GM18519 (cell line): ENCODE data around the gene ETFB.

Experiments used
- ATAC-seq: cut with Tn5 transposase; IDR thresholded peaks from one replicate; pipeline ENCODE4 v1.9.1; 2021; ENCODE audit warnings: mild to moderate bottlenecking, moderate library complexity; ENCODE audit not compliant: unreplicated experiment, low FRiP score

Gene ETFB

DNA sequence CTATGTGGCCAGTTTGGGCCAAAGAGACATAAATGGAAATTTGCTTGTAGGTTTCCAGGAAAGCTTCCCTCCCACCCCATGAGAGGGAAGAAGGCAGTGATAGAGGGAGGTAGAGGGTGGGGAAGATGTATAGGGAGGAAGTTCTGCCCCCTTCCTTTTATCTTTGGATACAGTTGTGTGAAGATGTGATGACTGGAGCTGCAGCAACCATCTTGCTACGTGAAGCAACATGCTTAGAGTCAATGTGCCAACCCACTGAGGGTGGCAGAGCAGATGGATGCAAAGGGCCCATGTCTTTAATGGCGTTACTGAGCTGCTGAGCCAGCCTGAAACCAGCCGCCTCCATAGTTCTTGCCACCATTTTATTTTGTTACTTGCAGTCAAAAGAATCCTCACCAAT is 35.0 kb downstream of the ETFB start:
- ATAC-seq: no peak

DNA sequence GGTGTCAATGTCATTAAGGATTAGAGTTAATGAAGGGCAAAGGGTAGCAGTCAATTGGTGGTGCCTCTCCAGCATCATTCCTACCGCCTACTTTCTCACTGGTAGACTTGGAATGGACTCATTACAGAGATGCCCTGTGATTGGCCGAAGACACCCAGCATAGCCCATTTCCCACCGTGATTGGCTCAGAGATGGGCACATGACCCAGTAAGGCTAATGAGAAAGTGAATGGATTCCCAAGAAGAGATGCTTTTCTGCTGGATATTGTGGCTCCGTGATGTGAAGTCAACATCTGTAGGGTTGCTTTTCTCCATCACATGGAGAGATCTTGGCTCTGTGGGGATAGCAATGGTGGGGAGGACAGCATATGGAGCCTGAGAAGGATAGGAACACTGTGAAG is 35.8 kb downstream of the ETFB start:
- ATAC-seq: no peak

DNA sequence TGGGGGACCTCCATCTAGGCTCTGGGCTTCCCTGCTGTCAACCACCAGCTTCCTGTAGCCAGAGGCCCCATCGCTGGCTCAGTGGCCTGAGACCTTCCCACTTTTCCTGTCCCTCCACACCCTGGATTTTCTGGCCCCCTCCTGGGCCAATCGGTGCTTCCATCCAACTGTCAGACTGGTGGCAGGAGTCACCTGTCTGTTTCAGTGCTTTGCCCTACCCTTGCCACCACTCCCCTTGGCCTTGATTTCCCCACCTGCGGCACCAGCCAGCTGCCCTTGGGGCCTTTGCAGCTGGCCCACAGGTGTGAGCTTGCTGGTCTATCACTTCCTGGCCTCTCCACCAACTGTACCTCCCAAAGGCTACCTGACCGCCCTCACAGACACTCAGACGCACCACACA is 36.8 kb downstream of the ETFB start:
- no peak for ATAC-seq

DNA sequence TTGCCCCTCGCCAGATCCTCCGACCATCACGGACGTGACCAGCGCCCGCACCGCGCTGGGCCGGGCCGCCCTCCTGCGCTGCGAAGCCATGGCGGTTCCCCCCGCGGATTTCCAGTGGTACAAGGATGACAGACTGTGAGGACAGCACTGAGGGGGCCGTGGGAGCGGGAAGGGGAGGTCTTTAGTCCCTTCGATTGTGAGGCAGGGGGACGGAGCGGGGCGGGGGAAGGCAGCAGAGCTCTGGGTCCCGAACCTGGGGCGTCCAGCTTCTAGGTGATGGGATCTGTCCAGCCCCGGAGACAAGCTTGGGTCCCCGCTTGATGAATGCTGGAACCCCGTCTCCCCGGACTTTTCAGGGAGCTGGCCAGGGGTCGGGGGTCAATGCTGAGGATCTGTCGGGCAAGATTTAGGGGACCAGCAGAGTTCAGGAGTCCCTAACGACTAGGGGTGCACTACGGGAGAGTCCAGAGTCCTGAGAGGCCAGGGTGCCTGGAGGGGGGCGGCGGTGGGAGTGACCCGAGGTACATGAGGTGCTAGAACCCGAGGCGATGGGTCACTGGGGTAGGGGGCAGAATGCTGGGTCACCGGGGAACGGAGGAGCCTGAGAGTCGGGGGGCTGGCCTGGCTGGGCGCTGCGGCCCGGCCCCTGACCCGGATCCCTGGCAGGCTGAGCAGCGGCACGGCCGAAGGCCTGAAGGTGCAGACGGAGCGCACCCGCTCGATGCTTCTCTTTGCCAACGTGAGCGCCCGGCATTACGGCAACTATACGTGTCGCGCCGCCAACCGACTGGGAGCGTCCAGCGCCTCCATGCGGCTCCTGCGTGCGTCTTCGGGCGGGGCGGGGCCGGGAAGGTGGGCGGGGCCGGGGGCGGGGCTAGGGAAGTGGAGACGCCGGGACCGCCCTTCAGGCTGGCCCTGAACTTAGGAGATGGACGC is 38.9 kb downstream of the ETFB start:
- no peak for ATAC-seq

DNA sequence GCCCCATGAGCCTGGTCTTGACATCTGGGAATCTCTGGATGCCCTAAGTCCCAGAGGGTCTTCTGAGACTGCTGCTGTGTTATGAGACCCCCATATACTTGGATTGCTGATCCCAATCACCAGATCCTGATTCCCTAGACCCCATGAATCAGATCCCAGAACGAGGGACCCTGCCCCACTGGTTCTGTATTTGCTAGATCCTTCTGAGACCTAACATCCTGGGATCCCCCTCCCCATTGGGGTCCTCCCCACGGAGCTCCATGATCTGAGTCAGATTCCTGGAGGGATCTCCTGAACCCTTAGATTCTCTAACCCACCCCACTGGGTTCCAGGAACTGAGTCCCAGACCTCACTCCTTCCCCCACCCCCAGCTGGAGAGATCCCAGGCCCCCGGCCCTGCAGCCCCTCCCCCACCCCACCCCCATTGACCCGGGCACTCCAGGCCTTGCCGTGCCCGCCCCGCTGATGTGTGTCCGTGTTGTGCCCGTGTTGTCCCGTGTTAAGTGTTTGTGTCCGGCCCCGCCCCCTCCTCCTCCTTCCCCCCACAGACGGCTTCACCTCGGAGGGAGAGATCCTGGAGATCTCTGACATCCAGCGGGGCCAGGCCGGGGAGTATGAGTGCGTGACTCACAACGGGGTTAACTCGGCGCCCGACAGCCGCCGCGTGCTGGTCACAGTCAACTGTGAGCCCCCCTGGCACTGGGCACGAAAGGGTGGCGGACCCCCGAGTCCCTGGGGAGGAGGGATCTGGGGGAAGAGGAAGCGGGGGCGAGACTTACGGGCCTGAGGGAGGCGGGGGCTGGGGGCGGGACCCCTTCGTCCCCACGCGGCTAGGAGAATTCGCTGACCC is 39.7 kb downstream of the ETFB start:
- no peak for ATAC-seq

DNA sequence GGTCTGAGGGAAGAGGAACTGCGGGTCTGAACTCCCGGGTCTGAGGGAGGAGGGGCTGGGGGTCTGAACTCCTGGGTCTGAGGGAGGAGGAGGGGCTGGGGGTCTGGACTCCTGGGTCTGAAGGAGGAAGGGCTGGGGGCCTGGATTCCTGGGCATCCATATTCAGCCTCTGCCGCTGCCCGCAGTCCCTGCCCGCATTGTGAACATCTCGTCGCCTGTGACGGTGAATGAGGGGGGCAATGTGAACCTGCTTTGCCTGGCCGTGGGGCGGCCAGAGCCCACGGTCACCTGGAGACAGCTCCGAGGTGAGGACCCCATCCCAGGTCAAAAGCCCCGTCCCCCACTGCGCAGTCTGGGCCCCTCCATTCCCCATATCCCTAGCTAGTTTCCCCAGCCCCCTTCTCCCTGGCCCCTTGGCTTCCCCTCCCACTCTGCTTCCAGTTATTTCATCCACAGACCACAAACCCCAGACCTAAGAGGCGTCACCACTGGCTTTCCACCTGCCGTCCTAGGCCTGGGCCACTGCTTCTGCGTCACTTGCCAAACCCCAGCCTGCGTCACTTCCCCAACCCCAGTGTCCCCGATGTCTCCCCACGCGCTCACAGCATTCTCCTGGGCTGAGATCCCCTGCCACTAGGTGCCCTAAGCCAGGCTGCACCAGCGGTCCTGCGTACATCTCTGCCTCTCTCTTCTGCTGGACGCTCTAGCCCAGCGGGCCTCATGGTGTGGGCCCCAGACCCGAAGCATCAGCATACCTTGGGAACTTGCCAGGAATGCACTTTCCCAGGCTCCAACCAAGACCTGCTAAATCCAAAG is 40.8 kb downstream of the ETFB start:
- no peak for ATAC-seq

DNA sequence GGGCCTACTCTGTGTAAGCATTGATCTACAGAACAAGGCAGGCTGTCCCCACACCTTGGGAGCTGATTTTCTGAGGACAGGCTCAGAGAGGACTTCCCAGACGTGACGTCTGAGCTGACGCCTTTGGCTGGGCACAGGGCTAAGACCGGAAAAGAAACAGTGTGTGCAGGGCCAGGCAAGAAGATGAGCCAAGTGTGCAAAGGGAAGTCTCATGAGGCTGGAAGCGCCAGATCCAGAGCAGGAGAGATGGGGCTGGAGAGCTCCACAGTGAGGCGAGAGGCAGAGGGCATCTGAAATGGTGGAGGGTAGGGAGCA is 42.1 kb downstream of the ETFB start:
- no peak for ATAC-seq

DNA sequence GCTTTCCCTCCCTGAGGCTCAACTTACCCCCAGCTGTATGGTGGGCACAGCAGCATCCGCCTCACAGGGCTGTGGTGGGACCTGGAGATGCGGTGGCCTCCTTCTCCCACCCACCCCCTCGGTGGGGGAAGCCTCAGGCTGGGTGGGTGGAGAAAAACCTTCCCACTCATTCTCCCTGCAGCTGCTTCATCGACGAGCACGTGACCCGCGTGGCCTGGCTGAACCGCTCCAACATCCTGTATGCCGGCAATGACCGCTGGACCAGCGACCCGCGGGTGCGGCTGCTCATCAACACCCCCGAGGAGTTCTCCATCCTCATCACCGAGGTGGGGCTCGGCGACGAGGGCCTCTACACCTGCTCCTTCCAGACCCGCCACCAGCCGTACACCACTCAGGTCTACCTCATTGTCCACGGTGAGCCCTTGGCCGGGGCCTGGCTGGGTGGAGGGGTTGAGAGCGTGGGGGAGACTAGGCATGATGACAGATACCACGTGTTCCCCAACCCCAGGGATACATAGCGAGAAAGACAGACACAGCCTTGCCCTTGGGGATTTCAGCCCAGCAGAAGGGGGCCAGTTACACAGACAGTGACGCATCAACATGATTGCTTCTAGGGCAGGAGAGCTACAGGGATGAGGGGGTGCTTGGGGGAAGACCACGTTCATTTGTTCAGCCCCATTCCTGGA is 42.6 kb downstream of the ETFB start:
- no peak for ATAC-seq

DNA sequence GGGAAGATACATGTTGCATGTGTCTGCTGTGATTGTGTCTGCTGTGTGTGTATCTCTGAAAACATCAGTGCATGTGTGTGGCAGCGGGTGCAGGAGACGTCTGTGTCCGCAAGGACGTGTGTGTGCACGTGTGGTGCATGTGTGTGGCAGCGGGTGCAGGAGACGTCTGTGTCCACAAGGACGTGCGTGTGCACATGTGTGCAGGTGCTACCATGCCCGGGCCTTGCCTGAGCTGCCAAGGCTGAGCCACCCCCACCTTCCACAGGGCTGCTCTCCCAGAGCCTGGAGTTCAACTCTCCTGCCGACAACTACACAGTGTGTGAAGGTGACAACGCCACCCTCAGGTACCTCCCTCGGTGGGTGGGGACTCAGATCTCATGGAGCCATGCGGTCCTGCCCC is 44.4 kb downstream of the ETFB start:
- ATAC-seq: no peak

DNA sequence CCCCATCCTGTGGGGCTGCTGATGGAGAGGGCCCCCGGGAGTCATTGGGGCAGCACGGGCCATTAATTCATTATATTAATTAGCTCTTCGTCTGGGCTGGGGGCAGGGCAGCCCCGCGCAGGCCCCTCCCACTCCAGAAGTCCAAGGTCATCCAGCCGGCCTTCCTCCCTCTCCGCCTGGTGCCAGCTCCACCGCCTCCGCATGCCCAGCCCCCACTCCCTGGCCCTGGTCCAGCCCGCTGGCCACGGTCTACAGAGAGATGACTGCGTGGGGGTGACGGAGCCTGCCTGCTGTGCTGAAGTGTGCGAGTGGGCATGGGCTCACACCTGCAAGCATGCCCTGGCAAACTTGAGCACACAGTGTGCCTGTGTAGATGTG is 45.9 kb downstream of the ETFB start:
- ATAC-seq: no peak

DNA sequence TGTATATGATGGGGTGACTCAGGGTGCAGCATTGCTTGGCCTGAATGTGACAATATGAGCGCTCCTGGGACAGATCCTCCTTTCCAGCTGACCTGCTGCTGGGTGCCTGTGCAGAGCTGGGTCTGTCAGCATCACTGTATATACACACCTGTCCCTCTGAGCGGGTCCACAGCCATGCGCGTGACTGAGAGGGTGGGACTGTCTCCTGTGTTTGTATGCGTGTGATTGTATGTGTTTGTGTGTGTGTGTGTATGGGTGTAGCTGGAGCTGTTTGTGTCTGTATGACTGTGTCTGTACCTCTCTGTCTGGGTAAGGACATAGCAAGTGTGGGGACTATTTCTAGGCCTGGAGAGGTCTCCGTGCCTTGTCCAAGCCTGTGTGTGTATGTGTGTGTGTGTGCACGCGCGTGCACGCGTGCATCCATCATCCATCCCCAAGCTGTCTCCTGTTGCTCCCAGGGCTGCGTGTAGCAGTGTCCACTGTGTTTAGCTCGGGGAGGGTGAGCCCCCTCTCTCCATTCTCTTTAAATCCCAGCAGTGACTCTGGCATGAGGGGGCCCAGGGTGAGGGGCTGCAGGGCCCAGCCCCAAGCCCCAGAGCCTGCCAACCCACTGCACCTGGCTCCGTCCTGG is 46.4 kb downstream of the ETFB start:
- no peak for ATAC-seq

DNA sequence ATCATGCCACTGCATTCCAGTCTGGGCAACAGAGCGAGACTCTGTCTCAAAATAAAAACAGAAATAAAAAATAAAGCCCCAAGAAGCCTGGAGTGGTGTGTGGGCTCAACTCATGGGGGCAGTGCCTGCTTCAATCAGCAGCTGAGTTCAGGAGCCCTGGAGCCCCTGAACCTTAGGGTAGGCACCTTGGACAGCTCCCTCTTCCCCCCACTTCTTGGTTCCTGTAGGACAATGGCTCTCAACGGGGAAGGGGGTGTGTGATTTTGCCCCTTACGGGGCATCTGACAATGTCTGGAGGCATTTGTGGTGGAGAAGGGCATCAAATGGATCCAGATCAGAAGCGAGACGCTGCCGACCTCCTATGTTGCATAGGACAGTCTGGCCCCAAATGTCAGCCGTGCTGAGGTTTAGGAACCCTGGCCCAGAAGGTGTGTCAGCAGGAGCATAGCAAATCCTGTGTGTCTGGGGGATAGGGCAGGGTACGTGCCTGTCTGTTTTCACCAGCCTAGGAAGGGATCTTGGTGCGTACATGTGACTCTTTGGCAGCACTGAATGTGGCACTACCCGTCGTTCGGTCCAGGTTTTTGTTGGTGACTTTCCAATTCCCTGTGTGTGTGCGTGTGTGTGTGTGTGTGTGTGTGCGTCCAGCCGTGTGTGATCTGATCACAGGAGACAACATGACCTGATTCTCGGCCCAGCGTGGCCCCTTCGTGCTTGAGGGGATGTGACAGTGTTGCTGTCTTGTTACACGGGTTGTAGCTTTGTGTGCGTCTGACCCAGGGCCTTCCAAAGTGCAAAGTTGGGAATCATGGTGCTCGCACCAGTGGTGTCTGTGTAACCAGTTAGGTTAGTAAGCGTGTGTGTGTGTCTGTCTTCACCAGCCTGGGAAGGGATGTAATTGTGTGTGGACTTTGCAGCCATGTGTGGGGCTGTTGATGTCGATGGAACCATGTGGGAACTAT is 47.2 kb downstream of the ETFB start:
- no peak for ATAC-seq

DNA sequence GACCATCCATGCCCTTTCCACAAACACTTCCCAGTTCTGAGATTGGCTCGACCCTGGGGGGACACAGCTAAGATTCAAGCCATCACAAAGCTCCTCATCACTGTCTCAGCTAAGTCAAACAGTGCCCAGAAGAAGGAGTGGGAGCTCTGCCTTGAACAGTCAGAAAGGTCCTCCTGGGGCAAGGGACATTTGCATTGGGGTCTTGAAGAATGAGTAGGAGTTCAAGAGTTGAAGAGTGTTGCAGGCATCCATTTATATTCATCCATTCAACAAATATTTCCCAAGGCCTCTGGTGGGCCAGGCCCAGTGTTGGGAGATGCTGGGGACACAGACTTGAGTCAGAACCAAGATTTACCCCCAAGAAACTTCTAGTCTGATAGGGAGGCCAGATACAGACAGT is 48.2 kb downstream of the ETFB start:
- ATAC-seq: no peak

DNA sequence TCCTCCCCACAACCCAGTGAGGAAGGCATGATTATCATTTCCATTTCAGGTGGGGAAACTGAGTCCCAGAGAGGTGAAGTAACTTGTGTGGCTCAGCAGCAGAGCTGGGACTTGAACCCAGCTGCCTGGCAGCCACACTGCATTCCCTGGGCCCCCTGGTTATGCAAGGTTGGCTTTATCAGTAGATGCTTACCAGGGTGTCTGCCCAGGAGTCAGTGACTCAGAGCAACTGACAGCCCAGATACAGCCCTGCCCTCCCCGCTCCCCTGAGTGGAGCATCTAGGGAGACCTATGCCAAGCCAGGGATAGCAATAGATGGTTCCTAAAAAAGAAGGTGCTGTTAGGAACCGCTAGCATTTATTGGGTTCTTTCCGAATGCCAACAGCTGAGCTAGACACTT is 48.8 kb downstream of the ETFB start:
- no peak for ATAC-seq

DNA sequence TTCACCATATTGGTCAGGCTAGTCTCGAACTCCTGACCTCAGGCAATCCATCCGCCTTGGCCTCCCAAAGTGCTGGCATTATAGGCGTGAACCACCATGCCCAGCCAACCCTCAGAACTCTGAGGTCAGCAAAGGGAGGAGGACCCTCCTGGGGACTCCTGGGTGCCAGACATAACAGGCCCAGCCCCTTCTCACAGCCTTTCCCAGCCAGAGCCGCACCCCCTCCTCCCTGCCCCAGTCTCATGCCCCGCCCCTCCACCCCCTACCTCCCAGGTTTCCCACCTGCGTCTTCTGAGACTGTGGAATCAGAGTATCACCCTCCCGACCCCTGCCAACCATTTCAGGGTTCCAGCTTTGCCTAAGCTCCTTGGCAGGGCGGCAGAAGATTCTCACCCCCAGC is 49.5 kb downstream of the ETFB start:
- ATAC-seq: no peak

DNA sequence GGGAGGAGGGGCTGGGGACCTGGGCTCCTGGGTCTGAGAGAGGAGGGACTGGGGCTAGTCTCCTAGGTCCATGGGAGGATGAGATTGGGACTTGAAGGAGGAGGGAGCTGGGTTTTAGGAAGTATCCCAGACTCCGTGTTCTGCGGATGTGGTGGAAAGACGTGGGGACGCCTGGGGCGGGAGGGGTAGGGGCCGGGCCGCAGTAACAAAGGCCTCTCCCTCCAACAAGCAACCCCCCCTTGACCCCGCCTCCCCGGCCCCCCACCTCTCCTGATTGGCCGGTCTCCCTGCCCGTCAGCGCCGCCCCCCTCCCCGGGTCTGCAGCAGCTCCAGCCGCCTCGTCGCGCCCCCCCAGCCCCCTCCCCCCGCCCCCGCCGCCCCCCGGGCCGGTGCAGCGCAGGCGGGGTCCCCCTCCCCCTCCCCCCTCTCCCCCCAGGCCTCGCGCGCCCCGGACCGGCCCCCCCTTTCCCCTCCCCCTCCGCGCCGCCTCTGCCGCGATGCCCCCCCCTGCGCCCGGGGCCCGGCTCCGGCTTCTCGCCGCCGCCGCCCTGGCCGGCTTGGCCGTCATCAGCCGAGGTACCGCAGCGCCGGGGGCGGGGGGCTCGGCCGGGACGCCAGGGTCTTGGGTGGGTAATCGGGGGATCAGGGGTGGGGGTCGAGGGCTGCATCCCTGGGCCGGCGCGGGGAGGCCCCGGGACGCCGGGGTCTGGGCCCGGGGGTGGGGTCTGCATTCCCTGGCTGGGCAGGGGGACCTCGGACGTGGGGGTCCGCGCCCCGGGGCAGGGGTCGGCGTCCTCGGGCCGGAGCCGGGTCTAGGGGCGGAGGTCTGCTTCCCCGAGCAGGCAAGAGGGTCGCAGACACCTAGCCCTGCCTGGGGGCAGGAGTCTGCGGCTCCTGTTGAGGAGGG is 54.6 kb downstream of the ETFB start, which contains the start of gene IGLON5:
Gene IGLON5, plus strand, starts transcription at position 294 of the 907 bp plus-strand sequence. Its CDS starts 204 bp downstream, at position 498.
- no peak for ATAC-seq

DNA sequence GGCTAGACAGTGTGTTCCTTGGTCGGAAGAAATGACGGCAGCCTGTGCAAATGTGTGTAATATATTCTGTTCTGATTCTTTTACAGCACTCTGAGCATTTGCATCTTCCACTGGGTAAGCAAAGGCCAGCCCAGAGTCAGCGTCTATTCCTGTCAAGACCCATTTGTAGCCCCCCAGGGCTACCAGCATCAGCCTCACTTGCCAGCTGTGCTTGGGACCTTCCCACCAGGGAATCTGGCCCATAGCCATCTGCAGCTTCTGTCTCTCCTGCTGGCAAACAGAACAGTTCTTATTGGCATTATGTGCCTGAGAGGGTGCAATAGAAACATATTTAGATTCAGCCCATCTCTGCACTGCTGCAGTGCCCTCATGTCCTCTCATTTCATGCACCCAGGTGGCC is 60.7 kb downstream of the ETFB start:
- ATAC-seq: no peak

DNA sequence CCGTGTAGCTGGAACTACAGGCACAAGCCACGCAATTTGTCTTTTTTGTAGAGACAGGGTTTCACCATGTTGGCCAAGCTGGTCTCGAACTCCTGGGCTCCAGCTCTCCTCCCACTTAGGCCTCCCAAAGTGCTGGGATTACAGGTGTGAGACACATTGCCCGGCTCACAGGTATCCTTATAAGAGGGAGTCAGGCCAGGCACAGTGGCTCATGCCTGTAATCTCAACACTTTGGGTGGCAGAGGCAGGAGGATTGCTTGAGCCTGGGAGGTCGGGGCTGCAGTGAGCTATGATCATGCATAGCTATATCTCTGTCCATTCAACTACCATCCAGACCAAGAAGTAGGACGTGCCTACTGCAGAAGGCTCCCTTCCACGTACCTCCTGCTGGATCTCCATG is 64.9 kb downstream of the ETFB start:
- no peak for ATAC-seq
